Embryonic facial prominence (tissue), 1 donor: ENCODE measurements around the gene ABCB8.

ENCODE experiments used
- DNase-seq: peaks from one replicate; pipeline ENCODE4 v3.0.0-alpha.2; 2016; ENCODE audit errors: extremely low spot score

Gene ABCB8

GRCh38 chr7:151057989-151058780, 29.9 kb downstream of the ABCB8 start:
- peak; percentile 100 for DNase-seq

- DNase-seq, result peak; percentile 49
These were observed 30.6 kb downstream of the ABCB8 start for GRCh38 chr7:151058781-151059366.

- peak; percentile 27 for DNase-seq
These were observed 31.3 kb downstream of the ABCB8 start, which contains the start of gene SLC4A2 for GRCh38 chr7:151059367-151060112. TSS of gene SLC4A2 (plus strand) at chr7:151059589. CDS start at chr7:151061988, 2,399 bp downstream.

GRCh38 chr7:151060113-151060415, 31.8 kb downstream of the ABCB8 start:
- DNase-seq, result no peak

DNA sequence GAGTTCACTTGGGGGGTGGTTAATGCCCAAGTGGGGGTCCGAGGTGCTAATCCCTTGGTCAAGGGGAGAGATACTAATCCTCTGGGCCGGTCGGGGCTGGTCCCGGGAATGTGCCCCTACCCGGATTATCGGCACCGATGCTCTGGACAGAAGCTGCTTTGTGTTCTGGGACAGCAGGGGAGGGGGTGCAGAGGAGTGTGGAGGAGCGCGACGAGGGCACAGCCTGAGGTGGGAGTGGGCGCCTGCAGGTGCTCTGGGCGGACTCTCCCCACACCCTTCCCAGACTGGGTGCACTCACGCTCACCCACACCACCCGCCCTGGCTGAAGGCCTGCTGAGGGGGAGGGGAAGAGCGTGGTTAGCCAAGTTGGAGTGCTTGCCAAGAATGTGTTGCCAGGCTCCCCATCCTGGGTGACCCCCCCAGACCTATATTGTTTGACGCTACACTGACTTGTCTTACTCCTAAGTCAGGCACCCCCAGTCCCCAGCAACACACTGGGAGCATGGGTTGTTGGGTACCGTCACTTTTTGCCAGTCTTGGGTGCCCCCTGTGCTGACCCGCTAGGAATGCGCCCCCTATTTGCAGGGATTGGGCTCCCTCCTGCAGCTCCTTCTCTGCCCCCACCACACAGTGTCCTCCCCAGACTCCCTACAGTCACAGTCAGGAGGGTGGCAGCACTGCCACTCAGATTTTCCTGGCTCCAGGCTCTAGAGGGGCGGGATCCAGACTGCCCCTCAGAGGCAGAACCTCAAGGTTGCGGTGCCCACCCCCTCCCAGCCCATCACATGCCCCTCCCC, 32.4 kb downstream of the ABCB8 start:
- DNase-seq, result no peak

DNA sequence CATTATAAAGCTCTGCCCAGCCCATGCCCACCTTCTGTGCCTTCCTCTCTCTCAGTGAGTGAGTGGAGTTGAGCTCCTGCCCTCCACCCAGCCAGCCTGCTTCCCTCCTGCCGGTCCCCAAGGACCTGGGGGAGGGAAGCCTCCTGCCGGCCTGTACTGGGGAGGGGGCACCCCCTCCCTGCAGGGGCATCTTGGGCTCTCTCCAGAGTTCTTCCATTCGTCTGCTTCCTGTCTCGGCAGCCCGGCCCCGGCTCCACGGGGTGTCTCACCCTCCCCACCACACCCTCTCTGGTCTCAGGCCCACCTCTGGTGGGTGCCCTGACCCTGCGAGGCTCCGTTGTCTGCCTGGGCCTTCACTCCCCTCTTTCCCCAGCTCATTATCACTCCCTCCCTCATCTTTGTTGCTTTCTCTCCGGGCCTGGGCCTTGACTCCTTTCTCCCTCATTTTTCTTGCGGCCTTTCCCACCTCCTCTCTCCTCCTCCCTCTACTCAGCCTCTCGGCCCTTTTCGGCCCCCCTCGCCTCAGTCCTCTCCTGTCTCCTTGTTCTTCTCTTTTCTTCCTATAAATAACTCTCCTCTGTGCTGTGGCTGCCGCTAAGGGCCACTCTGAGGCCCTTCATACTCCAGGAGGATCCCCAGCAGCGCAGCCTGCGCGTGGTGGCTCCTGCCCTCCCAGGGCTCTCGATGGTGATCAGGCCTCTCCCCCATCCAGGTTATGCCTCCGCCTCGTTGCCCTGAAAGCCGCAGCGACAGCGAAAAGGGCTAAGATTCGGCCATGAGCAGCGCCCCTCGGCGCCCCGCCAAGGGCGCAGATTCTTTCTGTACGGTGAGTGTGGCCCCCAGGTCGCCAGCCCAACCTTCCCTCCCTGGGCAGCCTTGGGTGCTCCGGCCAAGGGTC, 33.2 kb downstream of the ABCB8 start:
- no peak for DNase-seq

- no peak for DNase-seq
These were observed 33.8 kb downstream of the ABCB8 start for GRCh38 chr7:151062111-151062398.

DNA sequence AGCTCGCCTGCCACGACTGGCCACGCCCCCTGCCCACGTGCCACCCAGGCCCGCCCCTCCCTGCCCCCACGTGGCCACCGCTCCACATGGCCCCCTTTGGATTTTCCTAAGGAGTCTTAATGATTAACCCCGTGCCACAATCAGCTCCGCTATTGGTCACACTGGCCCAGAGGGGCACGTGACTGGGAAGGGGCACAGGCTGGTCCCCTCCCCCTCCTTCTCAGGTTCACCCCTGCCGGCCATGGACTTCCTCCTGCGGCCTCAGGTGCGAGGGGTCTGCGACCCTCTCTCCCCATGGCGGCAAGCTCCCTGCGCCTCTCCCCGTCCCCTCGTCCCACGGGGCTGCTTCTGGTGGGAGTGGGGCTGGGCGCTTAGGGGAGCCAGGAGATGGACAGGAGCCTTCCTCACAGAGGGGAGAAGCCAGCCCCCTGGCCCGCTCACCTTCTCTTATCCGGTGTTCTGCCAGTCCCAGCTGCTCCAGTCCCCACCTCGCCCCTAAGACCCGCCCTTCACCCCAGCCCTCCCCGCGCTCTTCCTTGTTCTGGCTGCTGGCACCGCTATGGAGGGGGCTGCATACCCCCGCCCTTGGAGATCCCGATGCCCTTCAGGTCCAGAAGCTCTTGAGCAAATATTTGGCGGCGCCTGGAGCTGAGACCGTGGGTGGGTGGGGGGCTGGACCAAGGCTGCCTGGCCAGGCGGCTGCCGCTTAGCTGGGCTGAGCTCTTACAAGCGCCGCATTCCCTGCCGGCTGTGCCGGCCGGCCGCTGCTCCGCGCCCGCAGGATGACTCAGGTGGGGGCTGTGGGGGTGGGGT, 34.4 kb downstream of the ABCB8 start:
- DNase-seq, result no peak

GRCh38 chr7:151063212-151063561, 34.9 kb downstream of the ABCB8 start:
- no peak for DNase-seq

DNA sequence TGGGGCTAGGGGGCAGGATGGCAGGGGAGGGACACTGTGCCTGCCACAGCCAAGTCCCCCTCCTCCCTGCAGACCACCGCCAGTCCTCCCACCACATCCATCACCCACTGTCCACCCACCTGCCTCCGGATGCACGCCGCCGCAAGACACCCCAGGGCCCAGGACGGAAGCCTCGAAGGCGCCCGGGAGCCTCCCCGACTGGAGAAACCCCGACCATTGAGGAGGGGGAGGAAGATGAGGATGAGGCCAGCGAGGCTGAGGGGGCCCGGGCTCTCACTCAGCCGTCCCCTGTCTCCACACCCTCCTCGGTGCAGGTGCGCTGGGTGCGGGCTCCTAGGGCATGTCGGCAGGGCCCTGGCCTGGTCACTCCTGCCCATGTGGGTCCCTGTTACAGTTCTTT, 36.2 kb downstream of the ABCB8 start:
- no peak for DNase-seq

GRCh38 chr7:151064993-151065392, 36.7 kb downstream of the ABCB8 start:
- no peak for DNase-seq

- DNase-seq, result no peak
These were observed 37.3 kb downstream of the ABCB8 start for GRCh38 chr7:151065516-151065915.

DNA sequence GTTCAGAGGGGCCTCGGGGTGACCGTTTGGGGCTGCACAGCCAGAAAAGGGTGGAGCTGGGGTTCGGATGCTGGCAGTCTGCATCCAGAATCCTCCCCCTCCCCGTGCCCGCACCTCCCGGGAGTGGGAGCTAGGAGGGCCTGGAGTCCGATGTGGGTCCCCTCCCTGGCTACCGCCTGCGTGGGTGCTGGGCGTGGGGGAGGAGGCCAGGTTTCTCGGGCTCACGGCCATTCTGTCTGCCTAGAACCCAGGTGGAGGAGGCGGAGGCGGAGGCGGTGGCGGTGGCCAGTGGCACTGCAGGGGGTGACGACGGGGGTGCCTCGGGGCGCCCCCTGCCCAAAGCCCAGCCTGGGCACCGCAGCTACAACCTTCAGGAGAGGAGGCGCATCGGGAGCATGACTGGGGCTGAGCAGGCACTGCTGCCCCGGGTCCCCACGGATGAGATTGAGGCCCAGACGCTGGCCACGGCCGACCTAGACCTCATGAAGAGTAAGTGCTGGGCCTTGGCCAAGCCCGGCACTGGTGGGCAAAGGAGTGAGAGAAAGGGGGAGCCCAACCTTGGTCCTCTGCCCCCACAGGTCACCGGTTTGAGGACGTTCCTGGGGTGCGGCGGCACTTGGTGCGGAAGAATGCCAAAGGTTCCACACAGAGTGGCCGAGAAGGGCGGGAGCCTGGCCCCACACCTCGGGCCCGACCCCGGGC, 38.2 kb downstream of the ABCB8 start:
- DNase-seq, result no peak

DNA sequence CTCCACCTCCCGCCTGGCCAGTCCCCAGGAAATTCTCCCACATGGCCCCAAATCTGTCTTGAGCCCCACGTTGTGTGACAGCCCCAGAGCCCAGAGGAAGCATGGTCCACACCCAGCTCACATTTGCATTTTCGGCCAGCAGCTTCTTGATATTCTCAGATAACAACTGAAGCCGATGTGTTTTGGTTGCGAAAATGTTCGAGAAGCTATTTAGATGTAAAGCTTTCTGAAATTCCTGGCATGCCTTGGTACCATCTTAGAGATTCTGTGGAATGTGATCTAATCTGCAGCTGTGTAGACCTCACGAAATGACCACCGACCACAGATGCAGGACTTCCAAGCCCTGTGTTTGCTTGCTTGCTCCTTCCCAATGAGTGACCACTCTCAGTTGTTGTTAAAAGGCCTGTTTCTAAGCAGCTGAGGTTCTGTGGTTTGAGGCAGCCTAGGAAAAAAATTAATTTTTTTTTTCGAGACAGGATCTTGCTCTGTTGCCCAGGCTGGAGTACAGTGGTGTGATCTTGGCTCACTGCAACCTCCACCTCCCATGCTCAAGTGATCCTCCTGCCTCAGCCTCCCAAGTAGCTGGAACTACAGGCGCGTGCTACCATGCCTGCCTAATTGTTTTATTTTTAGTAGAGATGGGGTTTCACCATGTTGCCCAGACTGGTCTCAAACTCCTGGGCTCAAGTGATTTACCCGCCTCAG, 40.0 kb downstream of the ABCB8 start:
- DNase-seq, result no peak

DNA sequence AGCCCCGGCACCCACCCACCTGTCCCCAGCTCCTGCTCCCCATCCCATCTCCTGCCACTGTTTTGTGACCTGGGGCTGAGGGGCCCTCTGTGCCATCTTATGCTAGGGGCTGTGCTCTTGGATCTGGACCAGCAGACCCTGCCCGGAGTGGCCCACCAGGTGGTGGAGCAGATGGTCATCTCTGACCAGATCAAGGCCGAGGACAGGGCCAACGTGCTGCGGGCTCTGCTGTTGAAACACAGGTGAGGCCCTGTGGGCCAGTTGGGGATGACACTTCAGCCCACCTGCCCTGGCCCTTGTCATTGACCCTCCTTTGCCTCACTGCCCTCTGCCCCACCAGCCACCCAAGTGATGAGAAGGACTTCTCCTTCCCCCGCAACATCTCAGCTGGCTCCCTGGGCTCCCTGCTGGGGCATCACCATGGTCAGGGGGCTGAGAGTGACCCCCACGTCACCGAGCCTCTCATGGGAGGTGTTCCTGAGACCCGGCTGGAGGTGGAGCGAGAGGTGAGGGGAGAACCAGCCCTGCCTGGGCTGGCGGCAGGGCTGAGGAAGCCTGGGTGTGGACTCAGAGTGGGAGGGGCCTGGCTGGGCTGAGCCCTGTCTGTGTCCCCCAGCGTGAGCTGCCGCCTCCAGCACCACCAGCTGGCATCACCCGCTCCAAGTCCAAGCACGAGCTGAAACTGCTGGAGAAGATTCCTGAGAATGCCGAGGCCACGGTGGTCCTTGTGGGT, 41.8 kb downstream of the ABCB8 start:
- no peak for DNase-seq

GRCh38 chr7:151070574-151070960, 42.3 kb downstream of the ABCB8 start:
- no peak for DNase-seq

DNA sequence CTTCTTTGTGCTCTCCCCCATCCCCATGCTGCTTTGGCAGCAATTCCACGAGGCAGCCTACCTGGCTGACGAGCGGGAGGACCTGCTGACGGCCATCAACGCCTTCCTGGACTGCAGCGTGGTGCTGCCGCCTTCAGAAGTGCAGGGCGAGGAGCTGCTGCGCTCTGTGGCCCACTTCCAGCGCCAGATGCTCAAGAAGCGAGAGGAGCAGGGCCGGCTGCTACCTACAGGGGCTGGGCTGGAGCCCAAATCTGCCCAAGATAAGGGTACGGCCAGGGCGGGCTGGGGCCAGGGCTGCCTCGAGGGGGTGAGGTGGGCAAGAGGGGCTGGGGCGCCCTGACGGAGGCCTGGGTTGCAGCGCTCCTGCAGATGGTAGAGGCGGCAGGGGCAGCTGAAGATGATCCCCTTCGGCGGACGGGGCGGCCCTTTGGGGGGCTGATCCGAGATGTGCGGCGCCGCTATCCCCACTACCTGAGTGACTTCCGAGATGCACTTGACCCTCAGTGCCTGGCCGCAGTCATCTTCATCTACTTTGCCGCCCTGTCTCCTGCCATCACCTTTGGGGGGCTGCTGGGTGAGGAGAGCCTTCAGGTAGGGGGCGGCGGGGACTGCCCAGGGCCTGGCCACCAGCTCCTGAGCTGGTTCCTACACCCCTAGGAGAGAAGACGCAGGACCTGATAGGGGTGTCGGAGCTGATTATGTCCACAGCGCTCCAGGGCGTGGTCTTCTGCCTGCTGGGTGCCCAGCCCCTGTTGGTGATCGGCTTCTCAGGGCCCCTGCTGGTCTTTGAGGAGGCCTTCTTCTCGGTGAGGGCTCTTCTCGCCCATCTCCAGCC, 43.0 kb downstream of the ABCB8 start:
- no peak for DNase-seq

- DNase-seq, result no peak
These were observed 45.7 kb downstream of the ABCB8 start for GRCh38 chr7:151073990-151074389.
